ACC112 (cell line): Measurements from ENCODE around the gene DEPDC5.

Experiments
- H2AFZ ChIP-seq: fragments of 200-600 bp; sonication (generic); one replicate; pipeline ENCODE4 v1.6.0; 2017; ENCODE audit warnings: antibody characterized with exemption, low read length; ENCODE audit not compliant: unreplicated experiment
- H3K27ac ChIP-seq: fragments of 200-600 bp; sonication (generic); 2 replicates; pipeline ENCODE4 v1.5.1; 2014; ENCODE audit warnings: low read depth, mild to moderate bottlenecking, antibody characterized with exemption, low read length, moderate library complexity
- H3K27me3 ChIP-seq: fragments of 200-600 bp; sonication (generic); 2 replicates; pipeline ENCODE4 v1.6.1; 2014; ENCODE audit warnings: mild to moderate bottlenecking, antibody characterized with exemption, low read length, moderate library complexity, mixed read lengths; ENCODE audit not compliant: insufficient read depth
- H3K36me3 ChIP-seq: fragments of 200-600 bp; sonication (generic); 2 replicates; pipeline ENCODE4 v1.6.1; 2016; ENCODE audit warnings: mild to moderate bottlenecking, antibody characterized with exemption, low read length, moderate library complexity, mixed read lengths; ENCODE audit not compliant: insufficient read depth
- H3K4me1 ChIP-seq: fragments of 200-600 bp; sonication (generic); one replicate; pipeline ENCODE4 v1.6.1; 2016; ENCODE audit warnings: low read length, mixed read lengths; ENCODE audit not compliant: insufficient read depth, unreplicated experiment, control insufficient read depth
- H3K4me3 ChIP-seq: fragments of 200-600 bp; sonication (generic); 2 replicates; pipeline ENCODE4 v1.5.1; 2014; ENCODE audit warnings: mild to moderate bottlenecking, low read depth, low read length
- H3K79me2 ChIP-seq: fragments of 200-600 bp; sonication (generic); one replicate; pipeline ENCODE4 v1.6.0; 2016; ENCODE audit warnings: low read length; ENCODE audit not compliant: control insufficient read depth, unreplicated experiment, insufficient read depth

The DEPDC5 gene

DNA sequence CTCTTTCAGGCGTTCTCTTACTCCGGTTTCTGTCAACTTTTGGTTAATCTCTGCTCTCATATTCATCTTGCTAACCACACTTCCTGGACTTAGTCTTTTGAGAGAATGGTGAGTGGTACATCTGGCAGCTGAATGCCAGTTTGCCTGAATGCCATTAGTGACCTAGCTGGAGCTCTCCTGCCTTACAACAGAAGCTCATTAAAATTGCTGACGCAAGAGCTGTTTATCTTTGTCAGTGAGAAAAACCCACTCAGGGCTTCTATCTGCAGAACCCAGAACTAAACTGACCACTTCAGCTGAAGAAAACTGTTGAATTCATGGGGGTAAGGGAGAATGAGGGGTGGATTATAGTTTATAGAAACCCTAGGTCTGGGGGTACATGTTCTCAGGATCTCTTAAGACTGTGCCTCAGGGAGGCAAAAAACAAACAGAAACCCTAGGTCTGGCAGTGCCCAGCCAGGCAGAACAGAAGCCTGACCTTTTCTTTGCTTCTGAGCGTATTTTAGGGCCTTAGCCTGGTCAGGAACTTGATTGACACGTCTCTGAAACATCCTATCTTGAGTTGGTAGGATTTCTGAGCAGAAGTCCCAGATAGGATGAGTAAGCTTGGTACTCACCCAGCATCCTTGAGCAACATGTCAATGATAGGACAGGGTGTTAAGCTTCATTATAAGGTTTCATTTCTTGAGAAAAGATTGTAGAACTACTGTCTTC, 137.7 kb downstream of the DEPDC5 start:
- no peaks in the 10 kb centered on the region for H3K4me1 ChIP-seq
- no peaks in the 10 kb centered on the region for H3K27me3 ChIP-seq
- H3K27ac ChIP-seq = no peak overlapping the region
- no peak overlapping the region for H2AFZ ChIP-seq
- no peaks in the 10 kb centered on the region for H3K36me3 ChIP-seq
- no peak overlapping the region for H3K4me3 ChIP-seq
- H3K79me2 ChIP-seq = no peaks in the 10 kb centered on the region

- Histone ChIP-seq H3K36me3 (no peaks in the 10 kb centered on the region), H3K79me2 (no peaks in the 10 kb centered on the region), H3K27ac (no peak overlapping the region), H2AFZ (no peak overlapping the region), H3K4me1 (no peaks in the 10 kb centered on the region), H3K27me3 (no peaks in the 10 kb centered on the region), H3K4me3 (no peak overlapping the region)
Measured at GRCh38 chr22:31892080-31892433, 138.2 kb downstream of the DEPDC5 start.

DNA sequence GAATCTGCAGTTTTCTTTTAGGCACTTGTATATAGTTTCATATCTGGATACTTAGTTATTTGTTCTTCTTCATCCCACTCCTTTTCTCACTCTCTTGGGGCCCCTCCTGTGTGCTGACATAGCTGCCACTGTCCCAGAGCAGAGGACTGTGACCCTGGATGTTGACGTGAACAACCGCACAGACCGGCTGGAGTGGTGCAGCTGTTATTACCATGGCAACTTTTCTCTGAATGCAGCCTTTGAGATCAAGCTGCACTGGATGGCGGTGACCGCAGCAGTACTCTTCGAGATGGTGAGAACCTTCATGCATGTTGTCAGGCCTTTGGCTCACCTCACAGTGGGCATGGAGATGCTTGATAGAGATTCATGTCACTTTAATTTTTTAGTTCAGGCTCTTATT, 139.6 kb downstream of the DEPDC5 start:
- H3K4me3 ChIP-seq = no peak overlapping the region
- H3K79me2 ChIP-seq = no peaks in the 10 kb centered on the region
- no peak overlapping the region for H3K27ac ChIP-seq
- H2AFZ ChIP-seq = no peak overlapping the region
- H3K4me1 ChIP-seq = no peaks in the 10 kb centered on the region
- no peaks in the 10 kb centered on the region for H3K27me3 ChIP-seq
- H3K36me3 ChIP-seq = no peaks in the 10 kb centered on the region

GRCh38 chr22:31895411-31896123, 141.7 kb downstream of the DEPDC5 start:
- Histone ChIP-seq H3K27ac (no peak overlapping the region), H3K36me3 (no peaks in the 10 kb centered on the region), H3K4me3 (no peak overlapping the region), H3K4me1 (no peaks in the 10 kb centered on the region), H3K79me2 (no peaks in the 10 kb centered on the region), H2AFZ (no peak overlapping the region), H3K27me3 (no peaks in the 10 kb centered on the region)

DNA sequence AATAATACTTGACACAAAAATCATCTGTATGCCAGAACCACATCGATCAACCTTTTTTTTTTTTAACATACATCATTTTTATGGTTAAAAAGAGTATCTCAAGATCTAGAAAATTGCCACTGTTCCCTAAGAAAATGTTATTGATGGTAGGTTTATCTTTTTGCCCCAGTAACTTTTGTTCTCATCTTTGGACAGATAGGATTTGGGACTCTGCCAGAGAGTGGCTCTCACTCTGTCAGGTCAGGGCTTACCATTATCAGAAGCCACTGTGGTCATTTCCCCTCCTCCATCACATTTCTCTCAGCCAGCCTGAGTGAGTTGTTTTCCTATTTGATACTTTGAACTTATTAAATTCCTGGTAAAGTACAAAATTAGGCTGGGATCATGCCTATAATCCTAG, 142.7 kb downstream of the DEPDC5 start:
- Histone ChIP-seq H3K36me3 (no peaks in the 10 kb centered on the region), H3K27ac (no peak overlapping the region), H3K79me2 (no peaks in the 10 kb centered on the region), H2AFZ (no peak overlapping the region), H3K27me3 (no peaks in the 10 kb centered on the region), H3K4me1 (no peaks in the 10 kb centered on the region), H3K4me3 (no peak overlapping the region)

- H2AFZ ChIP-seq = no peak overlapping the region
- no peaks in the 10 kb centered on the region for H3K27me3 ChIP-seq
- H3K4me3 ChIP-seq = no peak overlapping the region
- H3K79me2 ChIP-seq = no peaks in the 10 kb centered on the region
- H3K4me1 ChIP-seq = no peaks in the 10 kb centered on the region
- H3K27ac ChIP-seq = no peak overlapping the region
- H3K36me3 ChIP-seq = no peaks in the 10 kb centered on the region
Measured at GRCh38 chr22:31897842-31898805, 144.3 kb downstream of the DEPDC5 start.

- Histone ChIP-seq H3K27me3 (no peaks in the 10 kb centered on the region), H3K4me3 (no peak overlapping the region), H3K27ac (no peak overlapping the region), H2AFZ (no peak overlapping the region), H3K4me1 (no peaks in the 10 kb centered on the region), H3K36me3 (no peaks in the 10 kb centered on the region), H3K79me2 (no peaks in the 10 kb centered on the region)
Measured at GRCh38 chr22:31898926-31899325, 145.1 kb downstream of the DEPDC5 start.

DNA sequence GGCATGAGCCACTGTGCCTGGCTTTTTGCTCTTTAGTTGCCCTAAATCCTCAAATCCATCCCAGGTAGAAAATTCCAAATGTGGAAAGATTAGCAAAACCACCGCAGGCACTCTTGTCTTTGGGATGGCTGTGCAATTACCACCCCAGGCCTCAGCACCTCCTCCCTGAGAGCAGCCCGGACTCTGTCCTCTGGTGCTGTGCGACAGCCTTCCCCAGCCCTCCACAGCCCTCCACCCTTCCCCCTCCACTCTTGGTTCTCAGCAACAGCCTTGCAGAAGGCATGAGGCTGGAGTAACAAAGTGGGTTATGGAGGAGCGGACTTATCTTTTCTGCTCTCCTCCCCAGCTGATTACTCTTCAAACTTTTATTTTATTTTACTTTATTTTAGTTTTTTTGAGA, 145.8 kb downstream of the DEPDC5 start:
- Histone ChIP-seq H3K4me3 (no peak overlapping the region), H3K27ac (no peak overlapping the region), H3K27me3 (no peaks in the 10 kb centered on the region), H3K36me3 (no peaks in the 10 kb centered on the region), H3K4me1 (no peaks in the 10 kb centered on the region), H3K79me2 (no peaks in the 10 kb centered on the region), H2AFZ (no peak overlapping the region)

DNA sequence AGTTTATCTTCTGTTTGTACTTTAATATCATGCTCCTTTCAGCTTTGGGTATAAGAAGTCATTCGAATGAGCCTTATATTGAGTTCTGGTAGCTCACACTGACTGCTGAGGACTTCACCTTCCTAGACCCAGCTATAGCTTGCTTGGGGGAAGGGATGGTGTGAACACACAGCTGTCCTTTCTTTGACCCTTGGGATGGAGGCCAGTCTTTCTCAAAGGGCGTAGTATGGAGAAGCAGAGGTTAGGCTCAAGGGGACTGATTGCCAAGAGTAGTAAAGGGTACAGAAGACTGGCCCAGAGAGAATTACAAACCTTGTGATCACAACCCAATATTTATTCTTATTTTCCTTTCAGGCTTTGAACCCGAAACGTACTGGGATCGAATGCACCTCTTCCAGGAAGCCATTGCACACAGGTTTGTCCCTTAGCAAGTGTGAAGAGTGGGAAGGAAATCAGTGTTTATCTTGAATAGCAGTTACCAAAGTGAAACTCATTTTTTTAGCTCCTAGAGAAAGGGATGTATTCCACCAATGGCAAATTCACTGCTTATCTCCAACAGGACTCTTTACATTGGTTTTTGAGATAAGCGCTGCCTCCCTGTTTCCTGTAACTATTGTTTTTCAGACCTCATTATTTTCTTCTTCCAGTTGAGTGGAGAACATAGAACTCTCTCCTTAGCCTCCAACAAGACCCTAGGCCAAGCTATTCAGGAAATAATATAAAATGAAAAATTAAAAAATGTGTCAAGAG, 147.7 kb downstream of the DEPDC5 start:
- H3K27ac ChIP-seq = no peak overlapping the region
- no peaks in the 10 kb centered on the region for H3K79me2 ChIP-seq
- H3K4me1 ChIP-seq = no peaks in the 10 kb centered on the region
- H2AFZ ChIP-seq = no peak overlapping the region
- H3K36me3 ChIP-seq = no peaks in the 10 kb centered on the region
- no peak overlapping the region for H3K4me3 ChIP-seq
- H3K27me3 ChIP-seq = no peaks in the 10 kb centered on the region

DNA sequence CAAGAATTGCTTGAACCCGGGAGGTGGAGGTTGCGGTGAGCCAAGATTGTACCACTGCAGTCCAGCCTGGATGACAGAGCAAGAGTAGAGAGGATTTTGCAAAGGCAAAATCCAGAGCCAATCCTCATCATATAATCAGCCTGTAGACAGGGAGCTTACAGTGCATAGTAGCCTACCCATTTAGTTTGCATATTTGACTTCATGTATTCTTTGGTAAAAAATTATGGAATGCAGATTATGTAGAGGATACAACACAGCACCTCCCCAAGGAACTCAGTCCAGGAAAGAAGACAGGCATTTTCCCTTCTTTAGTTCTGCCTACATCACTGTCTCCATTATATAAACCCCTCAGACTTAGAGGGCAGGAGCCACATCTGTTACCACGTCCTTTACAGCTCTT, 150.8 kb downstream of the DEPDC5 start:
- H3K27ac ChIP-seq = no peak overlapping the region
- H3K4me3 ChIP-seq = no peak overlapping the region
- no peaks in the 10 kb centered on the region for H3K79me2 ChIP-seq
- H3K27me3 ChIP-seq = no peaks in the 10 kb centered on the region
- H3K4me1 ChIP-seq = no peaks in the 10 kb centered on the region
- no peak overlapping the region for H2AFZ ChIP-seq
- no peaks in the 10 kb centered on the region for H3K36me3 ChIP-seq
